CD14-positive monocyte (primary cell): ENCODE measurements around the gene INPP5B. TPM values are rescaled to one million over a fixed set of nuclear protein-coding genes. Genes with fewer than 3 reads are reported as not detected.
A peak's percentile ranks its signal among the peaks of the same experiment; 100 is the strongest.

Experiments
- DNase-seq, 3 donors: peaks; one replicate each; pipeline ENCODE4 v3.0.0-alpha.2; 2011 to 2022
- H2AFZ ChIP-seq: 2 replicates; pipeline ENCODE4 v1.6.0; 2012; ENCODE audit warnings: mild to moderate bottlenecking, low read depth, low read length, inconsistent platforms; ENCODE audit not compliant: insufficient read depth, poor library complexity, severe bottlenecking
- H3K27ac ChIP-seq, 2 donors: 1 replicate in 1 of 2; 2 replicates in 1 of 2; pipeline ENCODE4 v1.5.1; 2012 to 2013; ENCODE audit warnings: low read length in 2 of 2, control low read depth in 1 of 2, inconsistent platforms in 1 of 2, low read depth in 1 of 2, mild to moderate bottlenecking in 1 of 2
- H3K27me3 ChIP-seq, 2 donors: one replicate each; pipeline versions ENCODE4 v1.6.0 to v1.6.1; 2011 to 2013; ENCODE audit warnings: low read length in 2 of 2; ENCODE audit not compliant: control insufficient read depth in 2 of 2, insufficient read depth in 2 of 2
- H3K36me3 ChIP-seq, 2 donors: replicated peaks in 1 of 2; 1 replicate in 1 of 2; 2 replicates in 1 of 2; pipeline versions ENCODE4 v1.5.1 to v1.6.1; 2012 to 2013; ENCODE audit warnings: low read length in 2 of 2, control low read depth in 1 of 2, inconsistent platforms in 1 of 2, mild to moderate bottlenecking in 1 of 2; ENCODE audit not compliant: insufficient read depth in 2 of 2, control insufficient read depth in 1 of 2
- H3K4me1 ChIP-seq, 2 donors: 1 replicate in 1 of 2; 2 replicates in 1 of 2; pipeline versions ENCODE4 v1.5.1 to v1.6.1; 2012 to 2013; ENCODE audit warnings: low read length in 2 of 2, control low read depth in 1 of 2, inconsistent platforms in 1 of 2, mild to moderate bottlenecking in 1 of 2, moderate library complexity in 1 of 2; ENCODE audit not compliant: insufficient read depth in 2 of 2, control insufficient read depth in 1 of 2
- H3K4me2 ChIP-seq: replicated peaks from 2 replicates; pipeline ENCODE3; 2012; ENCODE audit warnings: low read length, moderate library complexity, mild to moderate bottlenecking; ENCODE audit not compliant: poor library complexity, severe bottlenecking; ENCODE audit errors: extremely low read depth
- H3K4me3 ChIP-seq, 3 experiments: fragments of 200-600 bp in 1 of 3; sonication (generic) in 1 of 3; replicated peaks in 1 of 3; 1 replicate in 2 of 3; 2 replicates in 1 of 3; pipeline ENCODE4 v1.5.1; 2011 to 2013; ENCODE audit warnings: low read length in 3 of 3, mild to moderate bottlenecking in 3 of 3, control low read depth in 2 of 3, low read depth in 2 of 3, inconsistent platforms in 1 of 3, moderate library complexity in 1 of 3
- H3K79me2 ChIP-seq: 2 replicates; pipeline ENCODE4 v1.6.0; 2012; ENCODE audit warnings: mild to moderate bottlenecking, control low read depth, inconsistent platforms, low read length, moderate library complexity; ENCODE audit not compliant: insufficient read depth
- H3K9ac ChIP-seq: 2 replicates; pipeline ENCODE4 v1.6.0; 2017; ENCODE audit warnings: low read length, mild to moderate bottlenecking; ENCODE audit not compliant: insufficient read depth, poor library complexity, severe bottlenecking
- H3K9me3 ChIP-seq, 2 donors: replicated peaks in 1 of 2; 1 replicate in 1 of 2; 2 replicates in 1 of 2; pipeline versions ENCODE4 v1.5.1 to v1.6.1; 2012 to 2013; ENCODE audit warnings: low read length in 2 of 2, control low read depth in 1 of 2; ENCODE audit not compliant: control insufficient read depth in 1 of 2, insufficient read depth in 1 of 2
- H4K20me1 ChIP-seq: 2 replicates; pipeline ENCODE4 v1.6.0; 2012; ENCODE audit warnings: mild to moderate bottlenecking, low read length, control low read depth, moderate library complexity; ENCODE audit not compliant: insufficient read depth
- H3K27ac Mint-ChIP-seq, 7 donors: one replicate each; pipeline ENCODE4 v1.8.0; 2020; ENCODE audit warnings: mild to moderate bottlenecking in 7 of 7, mixed read lengths in 7 of 7, moderate library complexity in 6 of 7, inconsistent platforms in 2 of 7
- H3K27me3 Mint-ChIP-seq, 3 donors: one replicate each; pipeline ENCODE4 v1.8.0; 2021 to 2022; ENCODE audit warnings: low read depth in 3 of 3, mild to moderate bottlenecking in 3 of 3, mixed read lengths in 3 of 3, moderate library complexity in 3 of 3, inconsistent platforms in 1 of 3
- H3K36me3 Mint-ChIP-seq, 2 donors: one replicate each; pipeline ENCODE4 v1.8.0; 2020; ENCODE audit warnings: mixed read lengths in 2 of 2, inconsistent platforms in 1 of 2, mild to moderate bottlenecking in 1 of 2
- H3K4me1 Mint-ChIP-seq: one replicate; pipeline ENCODE4 v1.8.0; 2020; ENCODE audit warnings: mild to moderate bottlenecking, mixed read lengths
- H3K4me3 Mint-ChIP-seq, 2 donors: one replicate each; pipeline ENCODE4 v1.8.0; 2020; ENCODE audit warnings: mild to moderate bottlenecking in 2 of 2, mixed read lengths in 2 of 2, moderate library complexity in 1 of 2
- H3K9me3 Mint-ChIP-seq, 7 donors: one replicate each; pipeline ENCODE4 v1.8.0; 2020 to 2022; ENCODE audit warnings: mixed read lengths in 7 of 7, mild to moderate bottlenecking in 6 of 7, moderate library complexity in 6 of 7, inconsistent platforms in 2 of 7
- WGBS: methylation state at CpG from one replicate; pipeline ENCODE4 v1.1.5; 2013; ENCODE audit warnings: missing lambda C conversion rate; ENCODE audit not compliant: insufficient coverage; 5-methylcytosine and 5-hydroxymethylcytosine counted together
- intact Hi-C, 2 donors: fragments of 100-400 bp; cut with micrococcal nuclease; formaldehyde crosslinking; loops; one replicate each; pipeline versions ENCODE4 v1.15.0 to v1.15.1; 2023
- polyA plus RNA-seq, 3 donors: library from polyadenylated mRNA; depleted of rRNA in 1 of 3; unstranded in 2 of 3; stranded (reverse) in 1 of 3; fragments of 300-500 nt in 2 of 3; fragments of >200 nt in 1 of 3; fragmentation: Illumina TruSeq in 2 of 3; gene quantifications; 1 replicate in 2 of 3; 2 replicates in 1 of 3; pipeline ENCODE4 v1.2.3, GENCODE V29; 2012 to 2021
- TF ChIP-seq, protein P1 (sequence below): fragments of 200-600 bp; IDR thresholded peaks from one replicate; pipeline ENCODE4 v1.8.0; 2022; ENCODE audit warnings: antibody characterized with exemption, mild to moderate bottlenecking

Gene INPP5B
- polyA plus RNA-seq, 3 donors, result 3.0 to 13.1 (median 5.8) TPM

DNA sequence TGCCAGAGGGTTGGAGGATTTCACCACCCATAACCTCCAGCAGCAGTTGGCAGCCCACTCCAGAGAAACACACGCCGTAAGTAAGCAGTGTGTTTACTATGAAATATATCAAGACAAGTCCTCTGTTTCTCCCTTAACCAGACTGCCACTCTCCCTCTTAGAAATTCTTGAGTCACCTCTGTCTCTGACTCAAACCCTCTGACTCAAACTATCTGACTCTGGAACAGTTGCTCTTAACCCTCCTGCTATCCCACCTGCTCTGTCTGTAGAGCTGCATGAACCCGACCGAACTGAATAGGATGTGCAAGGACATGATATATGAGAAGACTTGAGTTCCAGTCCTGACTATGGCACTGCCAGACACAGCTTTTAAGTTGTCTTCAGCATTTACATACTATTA, 14.1 kb downstream of the INPP5B start:
- Mint-ChIP-seq H3K27ac (peak overlapping the region in 2 of 7 donors; percentile 33 to 73), H3K4me3 (peak overlapping the region in 1 of 2 donors; percentile 24), H3K36me3 (peaks cover 19 to 36% of the 10 kb centered on the region in 2 donors), H3K9me3 (no peaks in the 10 kb centered on the region), H3K4me1 (peaks cover 18% of the 10 kb centered on the region), H3K27me3 (no peaks in the 10 kb centered on the region)
- peaks cover 15 to 19% of the 10 kb centered on the region in 2 donors for H3K4me1 ChIP-seq
- peaks cover 8 to 19% of the 10 kb centered on the region in 2 donors for H3K36me3 ChIP-seq
- DNase-seq, result no peak
- TF ChIP-seq, protein P1, sequence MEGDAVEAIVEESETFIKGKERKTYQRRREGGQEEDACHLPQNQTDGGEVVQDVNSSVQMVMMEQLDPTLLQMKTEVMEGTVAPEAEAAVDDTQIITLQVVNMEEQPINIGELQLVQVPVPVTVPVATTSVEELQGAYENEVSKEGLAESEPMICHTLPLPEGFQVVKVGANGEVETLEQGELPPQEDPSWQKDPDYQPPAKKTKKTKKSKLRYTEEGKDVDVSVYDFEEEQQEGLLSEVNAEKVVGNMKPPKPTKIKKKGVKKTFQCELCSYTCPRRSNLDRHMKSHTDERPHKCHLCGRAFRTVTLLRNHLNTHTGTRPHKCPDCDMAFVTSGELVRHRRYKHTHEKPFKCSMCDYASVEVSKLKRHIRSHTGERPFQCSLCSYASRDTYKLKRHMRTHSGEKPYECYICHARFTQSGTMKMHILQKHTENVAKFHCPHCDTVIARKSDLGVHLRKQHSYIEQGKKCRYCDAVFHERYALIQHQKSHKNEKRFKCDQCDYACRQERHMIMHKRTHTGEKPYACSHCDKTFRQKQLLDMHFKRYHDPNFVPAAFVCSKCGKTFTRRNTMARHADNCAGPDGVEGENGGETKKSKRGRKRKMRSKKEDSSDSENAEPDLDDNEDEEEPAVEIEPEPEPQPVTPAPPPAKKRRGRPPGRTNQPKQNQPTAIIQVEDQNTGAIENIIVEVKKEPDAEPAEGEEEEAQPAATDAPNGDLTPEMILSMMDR, result no peak
- 92% methylated on average over 2 of the region's 4 CpGs for WGBS
- no peak overlapping the region for H3K9ac ChIP-seq
- no peak overlapping the region for H3K4me2 ChIP-seq
- peaks cover 7% of the 10 kb centered on the region for H4K20me1 ChIP-seq
- intact Hi-C loops, result loop anchor here in 1 of 2 donors (5.0 kb wide), 1 partner anchor 85 kb away; no protein-coding TSS in a partner anchor
- H3K79me2 ChIP-seq, result peaks cover 42% of the 10 kb centered on the region
- H2AFZ ChIP-seq, result no peak overlapping the region
- H3K9me3 ChIP-seq, result no peaks in the 10 kb centered on the region
- no peak overlapping the region for H3K4me3 ChIP-seq
- H3K27me3 ChIP-seq, result no peaks in the 10 kb centered on the region
- H3K27ac ChIP-seq, result no peak overlapping the region

DNA sequence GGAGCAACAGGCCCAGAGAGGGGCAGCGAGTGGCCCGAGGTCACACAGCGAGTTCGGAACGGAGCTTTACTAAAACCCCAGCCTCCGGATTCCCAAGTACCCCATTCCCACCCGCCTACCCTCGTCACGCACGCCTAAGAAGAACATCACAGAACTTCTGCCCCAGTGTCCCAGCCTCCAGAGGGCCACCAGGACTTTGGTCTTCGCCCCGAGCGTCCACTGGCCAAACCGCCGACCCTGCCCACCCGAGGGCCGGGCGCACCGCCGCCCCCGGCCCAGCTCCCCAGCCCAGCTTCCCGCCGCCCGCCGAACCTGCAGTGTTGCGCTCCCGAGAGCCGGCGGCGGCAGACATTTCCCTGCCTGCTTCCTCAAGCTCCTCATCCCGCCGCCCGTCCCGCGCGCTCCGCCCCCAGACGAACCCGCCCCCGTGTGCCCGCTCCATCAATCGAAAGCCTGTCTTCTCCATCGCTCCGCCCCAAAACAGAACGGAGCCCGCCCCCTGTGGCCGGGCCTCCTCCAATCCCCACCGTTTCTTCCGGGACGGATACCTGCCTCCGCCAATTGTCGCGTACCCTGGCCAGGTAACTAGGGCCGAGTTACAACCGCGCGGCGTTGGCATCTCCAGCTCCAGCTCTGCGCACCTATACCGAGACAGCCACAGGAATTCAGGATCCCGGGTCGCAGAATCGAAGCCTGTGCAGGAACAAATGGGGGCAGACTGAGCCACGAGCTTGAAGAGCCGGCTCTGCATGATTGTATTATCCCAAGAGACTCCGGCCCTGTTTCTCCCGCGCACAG, 15.3 kb downstream of the INPP5B start:
- Mint-ChIP-seq H3K27me3 (no peaks in the 10 kb centered on the region), H3K36me3 (peaks cover 21 to 33% of the 10 kb centered on the region in 2 donors), H3K9me3 (no peaks in the 10 kb centered on the region), H3K4me3 (peak overlapping the region; percentile 88 to 97), H3K27ac (peak overlapping the region; percentile 41 to 90 (median 76)), H3K4me1 (peaks cover 29% of the 10 kb centered on the region)
- Histone ChIP-seq H3K36me3 (peaks cover 8 to 14% of the 10 kb centered on the region in 2 donors), H3K4me2 (peak overlapping the region; percentile 99), H3K4me1 (peaks cover 17 to 19% of the 10 kb centered on the region in 2 donors), H3K9ac (peak overlapping the region; percentile 69), H3K4me3 (peak overlapping the region; percentile 69 to 81 (median 71)), H3K9me3 (no peaks in the 10 kb centered on the region), H2AFZ (peak overlapping the region; percentile 82), H4K20me1 (peaks cover 13% of the 10 kb centered on the region), H3K79me2 (peaks cover 53% of the 10 kb centered on the region), H3K27ac (peak overlapping the region; percentile 16 to 71), H3K27me3 (no peaks in the 10 kb centered on the region)
- DNase-seq, result peak; percentile 88 to 93 (median 91)
- intact Hi-C loops, result loop anchor here in 1 of 2 donors (5.0 kb wide), 1 partner anchor 86 kb away; no protein-coding TSS in a partner anchor
- under 1% methylated on average over 68 of the region's 68 CpGs for WGBS
- TF ChIP-seq, protein P1, result no peak
